Cardiac muscle cell (in vitro differentiated cells and primary cell): Measurements from ENCODE around the gene SNX19. TPM values are rescaled to one million over a fixed set of nuclear protein-coding genes. Genes with fewer than 3 reads are reported as not detected.

Source experiments
- DNase-seq, 2 donors: peaks; one replicate each; pipeline versions ENCODE4 v3.0.0 to v3.0.0-alpha.2; 2010 to 2017; ENCODE audit warnings: low read depth in 1 of 2, low spot score in 1 of 2
- H3K27ac ChIP-seq: fragments of 200-600 bp; sonication (generic); 2 replicates; pipeline ENCODE4 v1.5.1; 2016
- H3K27me3 ChIP-seq: fragments of 200-600 bp; sonication (generic); 2 replicates; pipeline ENCODE4 v1.6.0; 2016; ENCODE audit warnings: control low read depth
- H3K36me3 ChIP-seq: fragments of 200-600 bp; sonication (generic); 2 replicates; pipeline ENCODE4 v1.5.1; 2016; ENCODE audit warnings: control low read depth
- H3K4me1 ChIP-seq: fragments of 200-600 bp; sonication (generic); 2 replicates; pipeline ENCODE4 v1.8.1; 2017; ENCODE audit warnings: low read depth, mild to moderate bottlenecking, mixed run types
- H3K4me3 ChIP-seq: fragments of 200-600 bp; sonication (generic); 2 replicates; pipeline ENCODE4 v1.5.1; 2016; ENCODE audit warnings: mild to moderate bottlenecking
- H3K9me3 ChIP-seq: fragments of 200-600 bp; sonication (generic); 2 replicates; pipeline ENCODE4 v1.5.1; 2017; ENCODE audit warnings: low read depth, mild to moderate bottlenecking, control low read depth
- polyA plus RNA-seq: library from polyadenylated mRNA; unstranded; fragments of >200 nt; fragmentation: Nextera tagmentation; extraction: Ambion mirVana; gene quantifications from 2 replicates; pipeline ENCODE4 v1.2.1, GENCODE V29; 2016
- total RNA-seq: library from RNA; depleted of rRNA; stranded (reverse); fragments of >200 nt; gene quantifications from 2 replicates; pipeline ENCODE4 v1.2.3, GENCODE V29; 2016
- TF ChIP-seq, protein P1 (sequence below): IDR thresholded peaks from 2 replicates; pipeline ENCODE4 v1.5.1; 2012; ENCODE audit warnings: low read depth, mild to moderate bottlenecking, low read length

Gene SNX19
- total and polyA plus RNA-seq, 2 experiments from 2014 or later, result 25.7 to 60.7 TPM

DNA sequence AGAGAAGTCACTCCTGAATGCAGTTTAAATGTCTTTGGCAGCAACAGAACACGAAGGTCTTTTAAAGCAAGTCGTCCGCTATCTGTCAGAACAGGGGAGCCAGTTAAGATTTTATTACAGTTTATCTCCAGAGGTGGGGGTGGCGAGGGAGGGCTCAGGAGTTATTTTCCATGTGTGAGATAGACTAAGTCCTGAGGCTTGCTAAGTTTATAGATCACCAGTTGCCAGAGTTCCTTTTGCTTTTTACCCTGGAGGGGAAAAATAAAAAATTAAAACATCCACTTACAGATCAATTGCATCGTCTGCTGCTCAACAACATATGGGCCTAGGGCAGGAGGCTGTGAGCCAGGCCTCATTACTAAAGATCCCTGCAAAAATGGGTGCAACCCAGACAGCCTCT, 90.7 kb downstream of the SNX19 start:
- no peaks in the 10 kb centered on the region for H3K27me3 ChIP-seq
- H3K4me3 ChIP-seq, result no peak overlapping the region
- no peak overlapping the region for H3K27ac ChIP-seq
- TF ChIP-seq, protein P1, sequence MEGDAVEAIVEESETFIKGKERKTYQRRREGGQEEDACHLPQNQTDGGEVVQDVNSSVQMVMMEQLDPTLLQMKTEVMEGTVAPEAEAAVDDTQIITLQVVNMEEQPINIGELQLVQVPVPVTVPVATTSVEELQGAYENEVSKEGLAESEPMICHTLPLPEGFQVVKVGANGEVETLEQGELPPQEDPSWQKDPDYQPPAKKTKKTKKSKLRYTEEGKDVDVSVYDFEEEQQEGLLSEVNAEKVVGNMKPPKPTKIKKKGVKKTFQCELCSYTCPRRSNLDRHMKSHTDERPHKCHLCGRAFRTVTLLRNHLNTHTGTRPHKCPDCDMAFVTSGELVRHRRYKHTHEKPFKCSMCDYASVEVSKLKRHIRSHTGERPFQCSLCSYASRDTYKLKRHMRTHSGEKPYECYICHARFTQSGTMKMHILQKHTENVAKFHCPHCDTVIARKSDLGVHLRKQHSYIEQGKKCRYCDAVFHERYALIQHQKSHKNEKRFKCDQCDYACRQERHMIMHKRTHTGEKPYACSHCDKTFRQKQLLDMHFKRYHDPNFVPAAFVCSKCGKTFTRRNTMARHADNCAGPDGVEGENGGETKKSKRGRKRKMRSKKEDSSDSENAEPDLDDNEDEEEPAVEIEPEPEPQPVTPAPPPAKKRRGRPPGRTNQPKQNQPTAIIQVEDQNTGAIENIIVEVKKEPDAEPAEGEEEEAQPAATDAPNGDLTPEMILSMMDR, result no peak
- H3K36me3 ChIP-seq, result no peaks in the 10 kb centered on the region
- peaks cover 10% of the 10 kb centered on the region for H3K4me1 ChIP-seq
- DNase-seq, result no peak
- no peaks in the 10 kb centered on the region for H3K9me3 ChIP-seq
